Activated T-cell treated with anti-CD3 and anti-CD28 coated beads for 24 hours (primary cell): ENCODE data around the gene CES3.
A peak's percentile ranks its signal among the peaks of the same experiment; 100 is the strongest.
"Not testable (repeated sequence)": the region's sequence is repeated elsewhere in the genome, so short reads cannot be mapped to it uniquely, and the experiment has no call there.

Experiments
- DNase-seq: peaks from one replicate; pipeline ENCODE4 v3.0.0-alpha.2; 2020; ENCODE audit warnings: low read depth

CES3 gene

GRCh38 chr16:66970775-66971720 is 10.0 kb downstream of the CES3 start:
- DNase-seq = no peak

GRCh38 chr16:66972983-66973382 is 11.9 kb downstream of the CES3 start:
- DNase-seq = no peak

- DNase-seq = no peak
These were observed 12.7 kb downstream of the CES3 start for GRCh38 chr16:66973716-66974115.

- DNase-seq = not testable (repeated sequence)
These were observed 13.3 kb downstream of the CES3 start for GRCh38 chr16:66974156-66974931.

GRCh38 chr16:66974932-66975246 is 13.8 kb downstream of the CES3 start:
- DNase-seq = peak; percentile 37

- DNase-seq = no peak
These were observed 14.3 kb downstream of the CES3 start for GRCh38 chr16:66975302-66975893.

- no peak for DNase-seq
These were observed 15.7 kb downstream of the CES3 start for GRCh38 chr16:66976746-66977145.

GRCh38 chr16:66977341-66978113 is 16.5 kb downstream of the CES3 start:
- peak; percentile 84 for DNase-seq

GRCh38 chr16:66979011-66979717 is 18.1 kb downstream of the CES3 start:
- no peak for DNase-seq

GRCh38 chr16:66983033-66983432 is 22.0 kb downstream of the CES3 start:
- no peak for DNase-seq

GRCh38 chr16:66984892-66985311 is 23.8 kb downstream of the CES3 start:
- DNase-seq = peak; percentile 55

- no peak for DNase-seq
These were observed 25.5 kb downstream of the CES3 start for GRCh38 chr16:66986559-66986958.

- no peak for DNase-seq
These were observed 27.2 kb downstream of the CES3 start, which contains the start of gene CES4A for GRCh38 chr16:66988197-66988788. TSS of gene CES4A (plus strand) at chr16:66988589. CDS start at chr16:66988773, 184 bp downstream.

- DNase-seq = no peak
These were observed 30.5 kb downstream of the CES3 start for GRCh38 chr16:66991545-66992077.

- not testable (repeated sequence) for DNase-seq
These were observed 32.5 kb downstream of the CES3 start for GRCh38 chr16:66993558-66993957.

- DNase-seq = no peak
These were observed 35.4 kb downstream of the CES3 start for GRCh38 chr16:66996324-66996982.

GRCh38 chr16:66996983-66997358 is 35.9 kb downstream of the CES3 start:
- no peak for DNase-seq

GRCh38 chr16:67000384-67001351 is 39.6 kb downstream of the CES3 start:
- peak; percentile 26 for DNase-seq

- no peak for DNase-seq
These were observed 40.7 kb downstream of the CES3 start for GRCh38 chr16:67001726-67002125.
